Vagina (tissue), 2 donors: ENCODE measurements around the gene PGC. TPM values are rescaled to one million over a fixed set of nuclear protein-coding genes. Genes with fewer than 3 reads are reported as not detected.

ENCODE experiments used
- DNase-seq, 2 donors: peaks; one replicate each; pipeline ENCODE4 v3.0.0-alpha.2; 2017; ENCODE audit errors: extremely low spot score in 2 of 2
- H3K27ac ChIP-seq: fragments of 200-600 bp; sonication (generic); one replicate; pipeline ENCODE4 v1.5.1; 2019
- H3K27me3 ChIP-seq: fragments of 200-600 bp; sonication (generic); one replicate; pipeline ENCODE4 v1.5.1; 2019
- H3K36me3 ChIP-seq, 2 donors: fragments of 200-600 bp; sonication (generic); one replicate each; pipeline ENCODE4 v1.5.1; 2017 to 2019
- H3K4me1 ChIP-seq: fragments of 200-600 bp; sonication (generic); one replicate; pipeline ENCODE4 v1.5.1; 2019
- H3K4me3 ChIP-seq, 2 donors: fragments of 200-600 bp; sonication (generic); 1 replicate in 1 of 2; 2 replicates in 1 of 2; pipeline ENCODE4 v1.5.1; 2016 to 2019
- H3K9me3 ChIP-seq: fragments of 200-600 bp; sonication (generic); one replicate; pipeline ENCODE4 v1.5.1; 2019
- POLR2A ChIP-seq, 2 donors: fragments of 450-650 bp; IDR thresholded peaks; one replicate each; pipeline ENCODE4 v1.6.1; 2017; ENCODE audit warnings: antibody characterized with exemption in 2 of 2, mild to moderate bottlenecking in 2 of 2, moderate library complexity in 2 of 2
- POLR2AphosphoS5 ChIP-seq, 2 donors: sonication (generic); formaldehyde crosslinking; IDR thresholded peaks; one replicate each; pipeline ENCODE4 v1.9.0; 2017; ENCODE audit warnings: antibody characterized with exemption in 2 of 2, mild to moderate bottlenecking in 2 of 2, low read depth in 1 of 2; ENCODE audit not compliant: insufficient read depth in 1 of 2
- intact Hi-C: fragments of 100-400 bp; cut with DNase I; formaldehyde crosslinking; loops from one replicate; pipeline ENCODE4 v1.15.1; 2023
- total RNA-seq: library from RNA; depleted of rRNA; stranded (reverse); fragments of >200 nt; gene quantifications from one replicate; pipeline ENCODE4 v1.2.3, GENCODE V29; 2016
- TF ChIP-seq, protein P1 (sequence below), 3 experiments: fragments of 450-650 bp in 2 of 3; fragments of 200-600 bp in 1 of 3; sonication (generic) in 1 of 3; IDR thresholded peaks; one replicate each; pipeline ENCODE4 v1.5.1; 2017 to 2019; ENCODE audit warnings: antibody characterized with exemption in 3 of 3, mild to moderate bottlenecking in 2 of 3, moderate library complexity in 2 of 3

Gene PGC
- total RNA-seq, 1 donor from 2014 or later = 3.4 TPM

DNA sequence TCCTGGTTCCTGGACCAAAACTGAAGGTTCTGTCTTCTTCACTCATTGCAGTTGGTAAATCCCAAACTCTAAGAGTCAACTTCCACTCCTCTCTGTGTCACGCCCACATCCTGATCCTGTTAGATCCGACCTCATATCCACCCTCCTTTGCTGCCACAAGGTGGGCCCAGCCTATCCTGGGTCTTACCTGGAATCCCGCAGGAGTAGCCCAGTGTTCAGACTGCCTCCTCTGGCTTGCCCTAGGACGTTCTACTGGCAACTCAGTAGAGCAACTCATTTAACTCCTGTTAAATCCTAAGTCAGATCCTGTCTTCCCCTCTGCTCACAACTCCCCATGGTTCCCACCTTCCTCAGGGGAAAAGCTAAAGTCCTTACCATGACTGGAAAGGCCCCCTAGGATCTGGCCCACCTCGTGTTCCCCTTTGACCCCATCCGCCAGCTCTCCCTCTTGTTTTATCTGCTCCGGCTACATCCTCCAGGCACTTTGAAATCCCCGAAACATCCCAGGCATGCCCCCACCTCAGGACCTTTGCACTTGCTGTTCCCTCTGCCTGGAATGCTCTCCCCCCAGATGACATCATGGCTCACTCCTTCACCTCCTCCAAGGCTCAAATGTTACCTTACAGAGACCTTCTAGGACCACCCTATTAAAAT, 55.6 kb downstream of the PGC start:
- Histone ChIP-seq H3K27me3 (no peaks in the 10 kb centered on the region), H3K27ac (no peak overlapping the region), H3K4me3 (no peak overlapping the region), H3K4me1 (peaks cover 4% of the 10 kb centered on the region), H3K36me3 (peaks cover 3 to 15% of the 10 kb centered on the region in 2 donors), H3K9me3 (no peaks in the 10 kb centered on the region)
- intact Hi-C loops = no loop called here
- DNase-seq = no peak
- TF ChIP-seq POLR2A (IDR thresholded peaks at IDR 0.05) = no peak
- no peak for TF ChIP-seq POLR2AphosphoS5 (IDR thresholded peaks at IDR 0.05; ENCODE audit: insufficient read depth in 1 of 2, low read depth in 1 of 2)
- TF ChIP-seq, protein P1, sequence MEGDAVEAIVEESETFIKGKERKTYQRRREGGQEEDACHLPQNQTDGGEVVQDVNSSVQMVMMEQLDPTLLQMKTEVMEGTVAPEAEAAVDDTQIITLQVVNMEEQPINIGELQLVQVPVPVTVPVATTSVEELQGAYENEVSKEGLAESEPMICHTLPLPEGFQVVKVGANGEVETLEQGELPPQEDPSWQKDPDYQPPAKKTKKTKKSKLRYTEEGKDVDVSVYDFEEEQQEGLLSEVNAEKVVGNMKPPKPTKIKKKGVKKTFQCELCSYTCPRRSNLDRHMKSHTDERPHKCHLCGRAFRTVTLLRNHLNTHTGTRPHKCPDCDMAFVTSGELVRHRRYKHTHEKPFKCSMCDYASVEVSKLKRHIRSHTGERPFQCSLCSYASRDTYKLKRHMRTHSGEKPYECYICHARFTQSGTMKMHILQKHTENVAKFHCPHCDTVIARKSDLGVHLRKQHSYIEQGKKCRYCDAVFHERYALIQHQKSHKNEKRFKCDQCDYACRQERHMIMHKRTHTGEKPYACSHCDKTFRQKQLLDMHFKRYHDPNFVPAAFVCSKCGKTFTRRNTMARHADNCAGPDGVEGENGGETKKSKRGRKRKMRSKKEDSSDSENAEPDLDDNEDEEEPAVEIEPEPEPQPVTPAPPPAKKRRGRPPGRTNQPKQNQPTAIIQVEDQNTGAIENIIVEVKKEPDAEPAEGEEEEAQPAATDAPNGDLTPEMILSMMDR (IDR thresholded peaks at IDR 0.05) = no peak

DNA sequence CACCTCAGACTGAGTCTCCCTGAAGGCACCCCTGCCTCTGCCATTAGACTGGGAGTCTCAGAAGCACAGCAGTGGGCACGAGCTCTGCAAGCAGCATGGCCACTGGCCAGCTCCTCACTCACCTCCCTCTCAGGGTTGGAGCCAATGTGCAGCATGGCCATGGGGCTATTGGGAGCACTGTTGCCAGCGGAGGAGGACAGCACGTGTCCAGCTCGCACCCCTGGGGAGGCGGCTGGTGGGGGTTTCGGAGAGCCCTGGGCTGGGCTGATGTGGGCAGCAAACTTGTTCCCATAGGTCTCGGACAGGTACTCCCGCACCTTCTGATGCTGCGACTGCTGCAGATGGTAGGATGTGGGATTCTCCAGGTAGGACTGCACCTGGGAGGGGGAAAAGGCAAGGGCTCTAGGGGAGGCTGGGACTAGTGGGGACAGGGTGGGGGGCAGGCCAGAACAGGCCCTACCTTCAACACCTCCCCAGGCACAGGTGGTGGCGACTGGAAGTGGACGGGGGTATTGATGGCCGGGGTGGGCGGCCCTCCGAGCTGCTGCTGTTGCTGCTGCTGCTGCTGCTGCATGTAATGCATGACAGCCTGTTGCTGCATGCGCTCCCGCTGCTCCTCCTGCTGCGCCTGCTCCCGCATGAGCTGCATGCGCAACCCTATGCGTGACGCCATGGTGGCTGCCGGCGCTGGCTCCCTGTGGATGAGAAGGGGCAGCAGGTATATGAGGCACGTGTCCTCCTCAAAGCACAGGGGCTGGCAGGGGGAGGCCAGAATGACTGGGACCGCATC, 56.5 kb downstream of the PGC start:
- no peak overlapping the region for H3K4me3 ChIP-seq

DNA sequence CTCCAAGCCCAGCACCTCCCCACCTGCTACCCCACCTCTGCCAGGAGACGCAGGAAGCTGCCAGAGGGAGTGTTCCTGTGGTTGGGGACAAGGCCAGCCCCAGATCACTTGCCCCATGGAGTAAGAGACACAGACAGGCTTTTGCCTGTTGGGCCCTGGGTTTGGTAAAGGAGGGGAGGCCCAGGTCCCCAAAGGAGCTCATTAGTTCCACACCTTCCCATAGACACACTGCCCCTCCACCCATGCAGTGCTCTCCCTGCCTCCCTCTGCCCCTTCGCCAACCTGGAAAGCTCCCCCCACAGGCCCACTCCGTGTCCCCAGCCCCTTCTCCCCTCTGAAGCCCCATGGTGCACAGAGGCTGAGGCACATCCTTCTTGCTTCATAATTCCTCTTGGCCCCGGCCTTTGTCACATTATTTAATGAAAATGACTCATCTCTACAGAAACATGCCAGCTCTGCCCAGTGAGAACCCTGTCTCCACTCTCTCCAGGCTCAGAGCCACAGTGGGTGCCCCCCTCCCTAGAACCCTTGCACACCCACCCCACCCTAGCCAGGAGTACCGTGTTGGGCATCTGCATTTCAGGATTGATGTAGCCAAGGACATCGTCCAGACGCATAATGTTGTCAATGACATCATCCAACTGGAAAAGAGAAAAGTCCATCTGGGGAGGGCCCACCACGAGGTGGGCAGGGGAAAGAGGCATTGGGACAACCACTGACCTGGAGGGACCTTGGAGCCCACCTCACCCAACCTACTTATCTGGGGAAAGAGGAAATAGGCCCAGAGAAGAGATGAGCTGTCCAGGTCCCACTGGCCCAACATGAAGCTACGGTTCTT, 57.8 kb downstream of the PGC start:
- Histone ChIP-seq H3K27ac (no peak overlapping the region), H3K4me3 (no peak overlapping the region), H3K9me3 (no peaks in the 10 kb centered on the region), H3K36me3 (peaks cover 3 to 23% of the 10 kb centered on the region in 2 donors), H3K4me1 (peaks cover 4% of the 10 kb centered on the region), H3K27me3 (no peaks in the 10 kb centered on the region)
- no peak for DNase-seq
- TF ChIP-seq POLR2A (IDR thresholded peaks at IDR 0.05) (no peak), POLR2AphosphoS5 (IDR thresholded peaks at IDR 0.05; ENCODE audit: insufficient read depth in 1 of 2, low read depth in 1 of 2) (no peak)
- TF ChIP-seq, protein P1 (IDR thresholded peaks at IDR 0.05) = no peak
- intact Hi-C loops = no loop called here

More for the DNA sequence above, 56.5 kb downstream of the PGC start:
- Histone ChIP-seq H3K4me1 (peaks cover 4% of the 10 kb centered on the region), H3K36me3 (peaks cover 3 to 21% of the 10 kb centered on the region in 2 donors), H3K27me3 (no peaks in the 10 kb centered on the region), H3K27ac (no peak overlapping the region), H3K9me3 (no peaks in the 10 kb centered on the region)
- intact Hi-C loops = no loop called here
- no peak for DNase-seq
- TF ChIP-seq POLR2A (IDR thresholded peaks at IDR 0.05) (no peak), POLR2AphosphoS5 (IDR thresholded peaks at IDR 0.05; ENCODE audit: insufficient read depth in 1 of 2, low read depth in 1 of 2) (no peak)
- TF ChIP-seq, protein P1 (IDR thresholded peaks at IDR 0.05) = no peak

DNA sequence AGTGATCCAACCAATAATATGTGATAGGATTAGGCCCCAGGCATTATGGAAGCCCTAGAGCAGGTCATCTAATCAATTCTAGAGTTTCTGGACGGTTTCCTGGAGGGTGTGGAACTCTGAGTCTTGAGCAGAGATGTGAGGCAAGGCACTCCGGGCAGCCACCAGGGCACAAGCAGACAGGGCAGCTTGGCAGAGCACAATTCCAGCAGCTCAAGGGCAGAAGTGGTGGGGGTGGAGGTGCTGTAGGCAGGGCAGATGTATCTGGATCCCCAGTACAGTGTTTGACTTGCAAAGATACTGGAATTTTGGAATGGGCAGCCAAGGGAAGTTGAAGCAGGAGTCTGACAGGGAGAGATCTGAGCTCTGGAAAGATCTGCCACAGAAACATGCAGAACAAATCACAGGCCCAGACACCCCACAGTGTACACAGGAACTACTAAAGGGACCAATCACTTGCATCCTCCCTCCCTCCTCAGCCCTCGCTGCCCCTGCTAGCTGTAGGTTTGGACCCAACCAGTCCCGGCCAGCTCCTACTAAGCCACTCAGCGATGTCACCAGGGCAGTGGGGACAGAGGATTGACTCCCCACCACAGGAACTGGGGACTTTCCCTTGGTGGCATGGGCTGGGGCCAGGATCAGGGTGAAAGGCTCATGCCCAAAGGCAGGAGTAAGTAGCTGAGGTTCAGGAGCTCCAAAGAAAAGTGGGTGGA, 58.8 kb downstream of the PGC start:
- Histone ChIP-seq H3K4me3 (no peak overlapping the region), H3K27ac (no peak overlapping the region), H3K27me3 (no peaks in the 10 kb centered on the region), H3K9me3 (no peaks in the 10 kb centered on the region), H3K4me1 (peaks cover 10% of the 10 kb centered on the region), H3K36me3 (peaks cover 3 to 23% of the 10 kb centered on the region in 2 donors)
- intact Hi-C loops = no loop called here
- TF ChIP-seq, protein P1 (IDR thresholded peaks at IDR 0.05) = no peak
- no peak for TF ChIP-seq POLR2AphosphoS5 (IDR thresholded peaks at IDR 0.05; ENCODE audit: insufficient read depth in 1 of 2, low read depth in 1 of 2)
- no peak for TF ChIP-seq POLR2A (IDR thresholded peaks at IDR 0.05)
- no peak for DNase-seq
